Measurements from ENCODE around the gene CLTRN.

Gene CLTRN

DNA sequence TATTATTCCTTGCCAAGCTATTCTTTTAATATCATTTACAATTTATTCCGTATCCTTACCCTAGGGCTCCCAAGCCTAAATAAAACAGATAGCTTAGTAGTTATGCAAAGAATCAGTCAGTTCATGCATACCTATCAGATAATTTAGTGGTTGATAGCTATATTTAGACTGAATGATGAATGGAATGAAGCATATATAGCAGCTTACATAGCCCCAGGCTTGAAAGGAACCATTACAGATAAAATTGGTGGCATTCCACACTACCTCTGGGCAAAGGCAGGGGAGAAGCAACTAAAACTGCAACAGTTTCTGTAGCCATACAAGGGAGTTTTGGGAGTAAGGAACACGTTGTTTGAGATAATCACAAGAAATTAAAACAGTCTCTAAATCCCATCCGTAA lies 66.6 kb downstream of the CLTRN start:
- Histone ChIP-seq H2AK5ac (ENCODE audit: low read length) (no peak overlapping the region), H4K5ac (ENCODE audit: low read length) (no peak overlapping the region), H3K4me1 (ENCODE audit: control insufficient read depth, low read depth, low read length) (no peaks in the 10 kb centered on the region), H3K27me3 (ENCODE audit: insufficient read depth, low read length, poor library complexity) (no peaks in the 10 kb centered on the region), H3K4me2 (ENCODE audit: low read length) (no peak overlapping the region), H2BK5ac (ENCODE audit: low read length) (no peak overlapping the region), H2BK120ac (ENCODE audit: low read depth, low read length) (no peak overlapping the region), H3K79me2 (ENCODE audit: control insufficient read depth, insufficient read depth, low read length) (no peaks in the 10 kb centered on the region), H3K23ac (ENCODE audit: low read length) (no peak overlapping the region), H3K4me3 (ENCODE audit: low read length) (no peak overlapping the region), H3K18ac (ENCODE audit: low read length) (no peak overlapping the region), H3K56ac (ENCODE audit: low read length) (no peak overlapping the region), H3K9ac (ENCODE audit: low read length) (no peak overlapping the region), H4K8ac (ENCODE audit: low read depth, low read length) (no peak overlapping the region), H3K79me1 (ENCODE audit: low read length) (no peaks in the 10 kb centered on the region), H2BK15ac (replicated peaks; ENCODE audit: low read depth) (no peak overlapping the region), H3K4ac (ENCODE audit: low read depth, low read length) (no peak overlapping the region), H3K27ac (ENCODE audit: low read depth, low read length) (no peak overlapping the region), H3K36me3 (ENCODE audit: control insufficient read depth, insufficient read depth, low read length) (no peaks in the 10 kb centered on the region)
- WGBS (ENCODE audit: extremely low coverage, insufficient coverage, low lambda C conversion rate): no CpG with 5 or more reads among the region's 3 CpGs
- peak; percentile 80 for DNase-seq

DNA sequence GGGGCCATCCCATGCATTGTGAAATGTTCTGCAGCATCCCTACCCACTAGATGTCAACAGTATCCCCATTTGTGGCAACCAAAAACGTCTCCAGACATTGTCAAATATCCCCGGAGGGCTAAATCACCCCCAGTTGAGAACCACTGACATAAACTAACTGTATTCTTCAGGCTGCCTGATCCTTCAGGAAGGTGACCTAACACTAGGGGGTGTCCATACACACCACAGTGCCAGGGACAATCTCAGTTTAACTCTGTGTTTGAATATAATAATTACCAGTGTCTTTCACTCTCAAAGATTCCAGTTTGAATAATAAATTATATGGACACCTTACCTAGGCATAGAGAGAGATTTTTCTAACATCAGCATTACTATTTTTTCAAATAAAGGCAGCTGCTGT lies 70.2 kb downstream of the CLTRN start:
- Histone ChIP-seq H3K36me3 (ENCODE audit: control insufficient read depth, insufficient read depth, low read length) (no peaks in the 10 kb centered on the region), H3K79me2 (ENCODE audit: control insufficient read depth, insufficient read depth, low read length) (no peaks in the 10 kb centered on the region), H4K5ac (ENCODE audit: low read length) (no peak overlapping the region), H3K4ac (ENCODE audit: low read depth, low read length) (no peak overlapping the region), H2AK5ac (ENCODE audit: low read length) (no peak overlapping the region), H3K4me1 (ENCODE audit: control insufficient read depth, low read depth, low read length) (no peaks in the 10 kb centered on the region), H2BK15ac (replicated peaks; ENCODE audit: low read depth) (no peak overlapping the region), H3K18ac (ENCODE audit: low read length) (no peak overlapping the region), H3K56ac (ENCODE audit: low read length) (no peak overlapping the region), H3K79me1 (ENCODE audit: low read length) (no peaks in the 10 kb centered on the region), H3K9ac (ENCODE audit: low read length) (no peak overlapping the region), H3K27ac (ENCODE audit: low read depth, low read length) (no peak overlapping the region), H3K27me3 (ENCODE audit: insufficient read depth, low read length, poor library complexity) (no peaks in the 10 kb centered on the region), H3K23ac (ENCODE audit: low read length) (no peak overlapping the region), H2BK120ac (ENCODE audit: low read depth, low read length) (no peak overlapping the region), H3K4me2 (ENCODE audit: low read length) (no peak overlapping the region), H4K8ac (ENCODE audit: low read depth, low read length) (no peak overlapping the region), H2BK5ac (ENCODE audit: low read length) (no peak overlapping the region), H3K4me3 (ENCODE audit: low read length) (no peak overlapping the region)
- DNase-seq: no peak
- no CpG with 5 or more reads among the region's 2 CpGs for WGBS (ENCODE audit: extremely low coverage, insufficient coverage, low lambda C conversion rate)

DNA sequence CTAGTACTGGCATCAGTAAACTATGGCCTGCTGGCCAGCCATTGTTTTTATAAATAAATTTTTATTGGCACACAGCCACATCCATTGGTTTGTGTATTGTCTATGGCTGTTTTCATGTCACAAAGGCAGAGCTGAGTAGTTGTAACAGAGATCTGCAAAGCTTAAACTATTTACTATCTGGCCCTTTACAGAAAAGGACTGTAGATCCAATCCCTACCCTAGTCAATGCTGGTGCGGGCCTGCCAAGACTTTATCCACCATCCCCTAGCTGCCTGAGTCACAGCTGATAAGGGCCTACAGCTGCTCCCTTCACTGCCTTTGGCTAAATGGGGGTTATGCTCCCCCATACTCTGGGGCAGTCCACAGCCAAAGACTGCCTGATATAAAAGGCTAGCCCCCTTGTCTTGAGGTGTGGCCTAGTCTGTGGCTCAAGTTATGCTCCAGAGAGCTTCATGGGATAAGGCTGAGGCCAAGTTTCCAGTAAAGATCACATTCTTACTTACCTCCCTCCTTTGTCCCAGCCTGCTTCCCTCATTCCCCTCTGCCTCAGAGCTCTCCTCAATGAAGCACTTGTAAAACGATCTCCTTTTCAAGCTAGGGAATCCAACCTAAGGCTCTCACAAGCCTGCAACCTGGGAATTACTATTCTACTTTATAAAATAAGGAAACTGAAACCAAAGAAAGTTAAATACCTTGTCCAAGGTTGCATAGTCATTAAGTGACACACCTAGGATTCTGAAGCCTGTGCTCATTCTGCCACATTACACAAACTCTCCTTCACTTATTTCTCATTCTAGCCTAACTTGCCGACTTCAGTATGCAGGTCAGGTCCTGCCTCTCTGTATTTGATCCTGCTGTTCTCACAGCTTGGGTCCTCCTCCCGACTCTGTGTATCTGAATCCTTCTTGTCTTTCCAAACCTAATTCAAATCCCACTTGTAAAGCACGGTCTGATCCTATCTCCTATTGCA lies 84.5 kb downstream of the CLTRN start:
- WGBS (ENCODE audit: extremely low coverage, insufficient coverage, low lambda C conversion rate): no CpG with 5 or more reads among the region's 5 CpGs
- H3K9ac ChIP-seq (ENCODE audit: low read length): no peak overlapping the region
- H3K79me1 ChIP-seq (ENCODE audit: low read length): no peaks in the 10 kb centered on the region
- H2BK15ac ChIP-seq (replicated peaks; ENCODE audit: low read depth): no peak overlapping the region
- no peaks in the 10 kb centered on the region for H3K79me2 ChIP-seq (ENCODE audit: control insufficient read depth, insufficient read depth, low read length)
- no peak overlapping the region for H3K4me2 ChIP-seq (ENCODE audit: low read length)
- no peaks in the 10 kb centered on the region for H3K27me3 ChIP-seq (ENCODE audit: insufficient read depth, low read length, poor library complexity)
- no peak overlapping the region for H4K8ac ChIP-seq (ENCODE audit: low read depth, low read length)
- no peak overlapping the region for H2BK5ac ChIP-seq (ENCODE audit: low read length)
- no peak overlapping the region for H2BK120ac ChIP-seq (ENCODE audit: low read depth, low read length)
- peak; percentile 16 for DNase-seq
- no peak overlapping the region for H3K18ac ChIP-seq (ENCODE audit: low read length)
- no peak overlapping the region for H3K4ac ChIP-seq (ENCODE audit: low read depth, low read length)
- H3K56ac ChIP-seq (ENCODE audit: low read length): no peak overlapping the region
- no peak overlapping the region for H4K5ac ChIP-seq (ENCODE audit: low read length)
- no peak overlapping the region for H3K27ac ChIP-seq (ENCODE audit: low read depth, low read length)
- no peak overlapping the region for H2AK5ac ChIP-seq (ENCODE audit: low read length)
- H3K4me1 ChIP-seq (ENCODE audit: control insufficient read depth, low read depth, low read length): no peaks in the 10 kb centered on the region
- no peak overlapping the region for H3K23ac ChIP-seq (ENCODE audit: low read length)
- no peak overlapping the region for H3K4me3 ChIP-seq (ENCODE audit: low read length)
- no peaks in the 10 kb centered on the region for H3K36me3 ChIP-seq (ENCODE audit: control insufficient read depth, insufficient read depth, low read length)
